A673 (cell line): ENCODE measurements around the gene GABRR1.

Experiments
- CTCF ChIP-seq: fragments of 300-800, 200-600 bp; sonication (generic); conservative IDR thresholded peaks from 2 replicates; pipeline ENCODE4 v1.5.1; 2017; ENCODE audit warnings: low read depth, mild to moderate bottlenecking, antibody characterized with exemption, low read length, moderate library complexity, mixed read lengths
- EZH2 ChIP-seq: fragments of 200-600 bp; sonication (generic); IDR thresholded peaks from 2 replicates; pipeline ENCODE4 v1.6.1; 2017; ENCODE audit warnings: borderline replicate concordance, low read depth, mild to moderate bottlenecking, mixed read lengths, antibody characterized with exemption, low read length; ENCODE audit not compliant: poor library complexity, severe bottlenecking

- TF ChIP-seq CTCF (no peak), EZH2 (no peak)
Measured at GRCh38 chr6:89138173-89138572, 79.0 kb downstream of the GABRR1 start.
